ENCODE results near the gene MMP25. TPM values are rescaled to one million over a fixed set of nuclear protein-coding genes. Genes with fewer than 3 reads are reported as not detected.

The MMP25 gene
- total and polyA plus RNA-seq, 9 of the 15 experiments (the other 6 are each of a cell fraction or from before 2014, with no cell fraction given) = 0.03 to 0.04 TPM; not detected in 7

DNA sequence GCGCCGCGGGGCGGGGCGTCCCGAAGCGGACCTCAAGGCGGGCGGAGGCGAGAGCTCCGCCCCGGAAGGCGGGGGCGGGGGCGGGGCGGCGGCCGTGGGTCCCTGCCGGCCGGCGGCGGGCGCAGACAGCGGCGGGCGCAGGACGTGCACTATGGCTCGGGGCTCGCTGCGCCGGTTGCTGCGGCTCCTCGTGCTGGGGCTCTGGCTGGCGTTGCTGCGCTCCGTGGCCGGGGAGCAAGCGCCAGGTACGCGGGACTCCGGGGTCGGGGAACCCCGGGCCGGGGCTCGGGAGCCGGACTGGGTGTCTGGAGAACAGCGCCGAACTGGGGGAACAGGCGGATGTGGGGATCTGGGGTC is 26.1 kb upstream of the MMP25 start, which contains the start of gene TNFRSF12A:
TSS of gene TNFRSF12A (plus strand) at position 122 of the 357 bp plus-strand sequence. CDS start at position 152, 30 bp downstream.
- no peaks in the 10 kb centered on the region for H3K27me3 ChIP-seq (ENCODE audit: control insufficient read depth in 2 of 2, insufficient read depth in 2 of 2, low read length in 2 of 2)
- FAIRE-seq (no peak), ATAC-seq (peak; percentile 47), DNase-seq (ENCODE audit: extremely low read depth in 1 of 4, low spot score in 3 of 4) (peak; percentile 86 to 94 (median 88))
- intact Hi-C loops (cut with micrococcal nuclease) = loop anchor here (1.0 to 10.0 kb wide), 2 partner anchors 12 to 55 kb away; partner anchors contain the start of genes KREMEN2 and PAQR4
- WGBS (ENCODE audit: insufficient coverage, low coverage, missing lambda C conversion rate) = under 1% methylated on average over 21 of the region's 49 CpGs
- in situ Hi-C loops (cut with MboI) = no loop called here
- ChIA-PET POLR2A (interaction anchor here (0.6 to 3.3 kb wide), 9 partner anchors 9 to 410 kb away, joined by 3 to 29 read pairs (median 4); no protein-coding TSS in a partner anchor), CTCF (ENCODE audit: low intra/inter-chr PET ratio) (interaction anchor here (0.6 kb wide), 1 partner anchor 41 kb away, joined by 6 read pairs; no protein-coding TSS in a partner anchor)
- H3K9ac ChIP-seq (ENCODE audit: insufficient read depth in 1 of 2, low read depth in 2 of 2, low read length in 2 of 2) = peak within 1 kb of the TSS; percentile 88 to 94
- no peaks in the 10 kb centered on the region for H3K9me3 ChIP-seq (replicated peaks; ENCODE audit: control insufficient read depth, insufficient read depth, low read depth, low read length)
- peak within 1 kb of the TSS; percentile 82 for H3K4me3 ChIP-seq
- H3K27ac ChIP-seq (ENCODE audit: extremely low read depth, low read depth, low read length) = peak within 1 kb of the TSS; percentile 90
- BruUV-seq (replicated peaks) = no TSS peak
- peak within 1 kb of the TSS; percentile 90 for H3K4me2 ChIP-seq (ENCODE audit: insufficient read depth, low read length)
- peak within 1 kb of the TSS; percentile 97 for H2AFZ ChIP-seq (ENCODE audit: low read depth, low read length)
- peaks cover 28% of the 10 kb centered on the region for H4K20me1 ChIP-seq (replicated peaks; ENCODE audit: control insufficient read depth, insufficient read depth, low read length)
- H3K36me3 ChIP-seq (ENCODE audit: control insufficient read depth, insufficient read depth, low read length) = peaks cover 16% of the 10 kb centered on the region; the same call in 2 of the 3 replicates
- peaks cover 38 to 92% of the 10 kb centered on the region in 2 experiments for H3K4me1 ChIP-seq (replicated peaks in 1 of 2; ENCODE audit: control insufficient read depth in 2 of 2, insufficient read depth in 2 of 2, low read length in 2 of 2)
- H3K9me1 ChIP-seq (ENCODE audit: control insufficient read depth, insufficient read depth, low read length) = peaks cover 2% of the 10 kb centered on the region
- peaks cover 40% of the 10 kb centered on the region for H3K79me2 ChIP-seq (ENCODE audit: control insufficient read depth, insufficient read depth, low read length)
- TF ChIP-seq YY1 (IDR thresholded peaks at IDR 0.05; ENCODE audit: borderline replicate concordance in 1 of 3, control insufficient read depth in 1 of 3, extremely low read depth in 1 of 3, insufficient read depth in 3 of 3, insufficient read length in 1 of 3, insufficient replicate concordance in 2 of 3, low read depth in 1 of 3, low read length in 2 of 3) (peak in 1 of 3 experiments; percentile 78), MYC (IDR thresholded peaks at IDR 0.05; ENCODE audit: low read depth, low read length) (peak; percentile 56), MYC (CRISPR knock-in tag; IDR thresholded peaks at IDR 0.05; ENCODE audit: borderline replicate concordance, low read depth) (no peak), E4F1 (CRISPR knock-in tag; IDR thresholded peaks at IDR 0.05; ENCODE audit: borderline replicate concordance) (no peak), ZBTB43 (CRISPR knock-in tag; IDR thresholded peaks at IDR 0.05) (no peak), ZNF232 (CRISPR knock-in tag; IDR thresholded peaks at IDR 0.05) (no peak), FOXA1 (IDR thresholded peaks at IDR 0.05; ENCODE audit: borderline replicate concordance) (no peak), GTF2E2 (tag; IDR thresholded peaks at IDR 0.05) (peak; percentile 62; the same call in 1 of the 2 replicates), RBFOX2 (IDR thresholded peaks at IDR 0.05; ENCODE audit: low read depth, low read length) (peak; percentile 88), BMI1 (IDR thresholded peaks at IDR 0.05; ENCODE audit: low read length) (no peak), ZNF174 (CRISPR knock-in tag; IDR thresholded peaks at IDR 0.05) (no peak), ATF4 (CRISPR knock-in tag; IDR thresholded peaks at IDR 0.05) (no peak), NFIX (CRISPR knock-in tag; IDR thresholded peaks at IDR 0.05; ENCODE audit: low read depth) (no peak), SREBF1 (IDR thresholded peaks at IDR 0.05; ENCODE audit: borderline replicate concordance, low read depth, low read length) (no peak), E2F3 (CRISPR knock-in tag; IDR thresholded peaks at IDR 0.05) (no peak), ZNF780A (CRISPR knock-in tag; IDR thresholded peaks at IDR 0.05) (no peak)

Measured in K562 (cell line).